Measurements from ENCODE around the gene LRIT2. TPM values are rescaled to one million over a fixed set of nuclear protein-coding genes. Genes with fewer than 3 reads are reported as not detected.

Gene LRIT2
- total RNA-seq, 1 donor, result not detected

DNA sequence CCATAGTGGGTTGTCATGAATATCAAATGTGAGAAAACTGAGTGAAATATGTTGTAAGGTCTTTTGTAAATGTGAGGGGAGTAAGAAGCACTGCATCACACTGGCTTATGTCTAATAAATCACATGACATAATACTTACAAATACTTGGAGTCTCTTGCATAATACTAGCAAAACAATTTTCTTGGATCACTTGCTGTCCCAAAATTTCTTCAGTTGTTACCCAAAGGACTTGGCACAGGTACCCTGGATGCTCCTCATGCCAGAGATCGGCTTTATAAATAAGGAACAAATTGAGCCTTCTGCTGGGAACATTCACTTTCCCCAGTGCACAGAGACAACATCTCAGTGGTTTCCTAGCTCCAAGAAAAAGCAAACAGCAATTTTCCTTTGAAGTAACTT, 5.0 kb upstream of the LRIT2 start:
- Histone ChIP-seq H3K4me3 (ENCODE audit: insufficient read depth, low read length) (no peak overlapping the region), H3K9me3 (ENCODE audit: low read depth, low read length) (no peaks in the 10 kb centered on the region), H4K20me1 (ENCODE audit: insufficient read depth, low read length) (no peaks in the 10 kb centered on the region), H3K4me2 (ENCODE audit: insufficient read depth, low read length) (no peak overlapping the region), H3K79me2 (ENCODE audit: insufficient read depth, low read length) (no peaks in the 10 kb centered on the region), H3K36me3 (ENCODE audit: insufficient read depth, low read length) (no peaks in the 10 kb centered on the region), H3K4me1 (ENCODE audit: insufficient read depth, low read length) (no peaks in the 10 kb centered on the region), H2AFZ (ENCODE audit: low read length) (no peak overlapping the region), H3K27ac (ENCODE audit: low read depth, low read length) (no peak overlapping the region), H3K27me3 (ENCODE audit: insufficient read depth, low read length) (no peaks in the 10 kb centered on the region)
- DNase-seq (ENCODE audit: insufficient read length, low spot score, missing footprints), result peak; percentile 66
- TF ChIP-seq, protein P1, sequence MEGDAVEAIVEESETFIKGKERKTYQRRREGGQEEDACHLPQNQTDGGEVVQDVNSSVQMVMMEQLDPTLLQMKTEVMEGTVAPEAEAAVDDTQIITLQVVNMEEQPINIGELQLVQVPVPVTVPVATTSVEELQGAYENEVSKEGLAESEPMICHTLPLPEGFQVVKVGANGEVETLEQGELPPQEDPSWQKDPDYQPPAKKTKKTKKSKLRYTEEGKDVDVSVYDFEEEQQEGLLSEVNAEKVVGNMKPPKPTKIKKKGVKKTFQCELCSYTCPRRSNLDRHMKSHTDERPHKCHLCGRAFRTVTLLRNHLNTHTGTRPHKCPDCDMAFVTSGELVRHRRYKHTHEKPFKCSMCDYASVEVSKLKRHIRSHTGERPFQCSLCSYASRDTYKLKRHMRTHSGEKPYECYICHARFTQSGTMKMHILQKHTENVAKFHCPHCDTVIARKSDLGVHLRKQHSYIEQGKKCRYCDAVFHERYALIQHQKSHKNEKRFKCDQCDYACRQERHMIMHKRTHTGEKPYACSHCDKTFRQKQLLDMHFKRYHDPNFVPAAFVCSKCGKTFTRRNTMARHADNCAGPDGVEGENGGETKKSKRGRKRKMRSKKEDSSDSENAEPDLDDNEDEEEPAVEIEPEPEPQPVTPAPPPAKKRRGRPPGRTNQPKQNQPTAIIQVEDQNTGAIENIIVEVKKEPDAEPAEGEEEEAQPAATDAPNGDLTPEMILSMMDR (IDR thresholded peaks at IDR 0.05; ENCODE audit: extremely low read depth, low read depth, low read length), result no peak

DNA sequence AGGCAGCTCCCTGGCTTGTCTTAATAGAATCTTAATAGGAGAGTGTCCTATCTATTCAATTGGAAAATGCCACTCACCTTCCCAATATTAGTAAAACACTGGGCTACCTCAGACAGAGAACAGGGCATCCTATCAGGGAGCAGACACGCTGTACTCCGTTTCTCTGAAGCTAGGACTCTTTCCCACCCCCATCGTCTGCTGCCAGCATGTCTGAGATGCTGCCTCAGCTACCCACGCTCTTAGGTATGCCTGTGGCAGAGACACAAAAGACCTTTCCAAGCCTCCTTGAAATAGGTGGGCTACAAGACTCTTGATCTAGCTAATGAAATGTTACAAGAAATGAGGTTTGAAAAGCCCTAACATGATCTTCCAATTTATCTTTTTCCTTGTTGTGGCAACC, 2.5 kb upstream of the LRIT2 start:
- Histone ChIP-seq H3K79me2 (ENCODE audit: insufficient read depth, low read length) (no peaks in the 10 kb centered on the region), H3K9me3 (ENCODE audit: low read depth, low read length) (no peaks in the 10 kb centered on the region), H3K27me3 (ENCODE audit: insufficient read depth, low read length) (no peaks in the 10 kb centered on the region), H2AFZ (ENCODE audit: low read length) (no peak overlapping the region), H3K4me2 (ENCODE audit: insufficient read depth, low read length) (no peak overlapping the region), H3K4me1 (ENCODE audit: insufficient read depth, low read length) (no peaks in the 10 kb centered on the region), H4K20me1 (ENCODE audit: insufficient read depth, low read length) (no peaks in the 10 kb centered on the region), H3K27ac (ENCODE audit: low read depth, low read length) (no peak overlapping the region), H3K4me3 (ENCODE audit: insufficient read depth, low read length) (no peak overlapping the region), H3K36me3 (ENCODE audit: insufficient read depth, low read length) (no peaks in the 10 kb centered on the region)
- TF ChIP-seq, protein P1 (IDR thresholded peaks at IDR 0.05; ENCODE audit: extremely low read depth, low read depth, low read length), result no peak
- no peak for DNase-seq (ENCODE audit: insufficient read length, low spot score, missing footprints)

DNA sequence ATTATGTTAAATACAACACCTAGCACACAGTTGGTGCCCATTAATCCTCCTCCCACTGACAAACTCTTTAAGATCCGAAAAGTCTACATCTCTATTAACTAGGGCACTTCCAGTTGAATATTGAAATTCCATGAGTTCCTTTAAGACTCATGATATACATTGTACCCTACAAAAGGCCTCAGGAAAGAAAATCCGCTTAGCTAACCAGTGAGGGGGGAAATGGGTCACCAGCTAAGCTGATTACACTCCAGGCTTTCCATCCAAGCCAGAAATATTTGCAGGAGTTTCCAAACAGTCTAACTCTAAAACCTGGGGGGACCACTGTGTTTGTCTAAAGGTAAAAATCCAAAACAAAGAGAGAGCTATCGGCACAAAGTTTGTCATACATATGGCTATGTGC, 1.3 kb upstream of the LRIT2 start:
- TF ChIP-seq, protein P1 (IDR thresholded peaks at IDR 0.05; ENCODE audit: extremely low read depth, low read depth, low read length), result no peak
- Histone ChIP-seq H4K20me1 (ENCODE audit: insufficient read depth, low read length) (no peaks in the 10 kb centered on the region), H3K36me3 (ENCODE audit: insufficient read depth, low read length) (no peaks in the 10 kb centered on the region), H3K27me3 (ENCODE audit: insufficient read depth, low read length) (no peaks in the 10 kb centered on the region), H2AFZ (ENCODE audit: low read length) (no peak overlapping the region), H3K4me1 (ENCODE audit: insufficient read depth, low read length) (no peaks in the 10 kb centered on the region), H3K4me2 (ENCODE audit: insufficient read depth, low read length) (no peak overlapping the region), H3K27ac (ENCODE audit: low read depth, low read length) (no peak overlapping the region), H3K4me3 (ENCODE audit: insufficient read depth, low read length) (no peak overlapping the region), H3K79me2 (ENCODE audit: insufficient read depth, low read length) (no peaks in the 10 kb centered on the region), H3K9me3 (ENCODE audit: low read depth, low read length) (no peaks in the 10 kb centered on the region)
- no peak for DNase-seq (ENCODE audit: insufficient read length, low spot score, missing footprints)

DNA sequence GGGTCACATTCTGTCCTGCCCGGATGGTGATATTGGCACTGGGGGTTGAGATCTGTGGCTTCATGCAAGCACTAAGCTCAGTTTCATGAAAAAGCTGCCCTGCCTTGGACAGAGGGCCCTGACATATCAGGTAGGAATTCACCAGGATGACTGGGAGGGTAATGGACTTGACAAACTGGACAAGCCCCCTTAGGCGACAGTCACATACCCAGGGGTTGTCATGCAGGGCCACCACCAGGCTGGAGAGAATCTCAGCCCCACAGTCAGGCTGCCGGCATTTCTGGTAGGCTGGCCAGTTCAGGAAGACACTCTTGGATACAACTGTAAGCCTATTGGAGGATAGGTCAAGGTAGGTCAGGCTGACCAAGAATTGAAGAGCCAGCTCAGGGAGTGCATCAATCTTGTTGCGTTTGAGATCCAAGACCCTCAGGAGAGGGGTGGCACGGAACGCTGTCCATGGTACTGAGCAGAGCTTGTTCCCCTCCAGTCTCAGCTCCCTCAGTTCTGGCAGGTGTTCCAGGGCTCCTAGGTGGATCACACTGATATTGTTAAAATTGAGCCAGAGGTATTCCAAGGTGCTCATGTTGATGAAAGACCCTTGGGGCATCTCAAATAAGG, 824 bp downstream of the LRIT2 start:
- TF ChIP-seq, protein P1 (IDR thresholded peaks at IDR 0.05; ENCODE audit: extremely low read depth, low read depth, low read length), result no peak
- no peaks in the 10 kb centered on the region for H3K27me3 ChIP-seq (ENCODE audit: insufficient read depth, low read length)

More for the DNA sequence above, 824 bp downstream of the LRIT2 start:
- Histone ChIP-seq H3K4me1 (ENCODE audit: insufficient read depth, low read length) (no peaks in the 10 kb centered on the region), H3K4me2 (ENCODE audit: insufficient read depth, low read length) (no peak overlapping the region), H4K20me1 (ENCODE audit: insufficient read depth, low read length) (no peaks in the 10 kb centered on the region), H3K79me2 (ENCODE audit: insufficient read depth, low read length) (no peaks in the 10 kb centered on the region), H3K27ac (ENCODE audit: low read depth, low read length) (no peak overlapping the region), H3K9me3 (ENCODE audit: low read depth, low read length) (no peaks in the 10 kb centered on the region), H3K4me3 (ENCODE audit: insufficient read depth, low read length) (no peak overlapping the region), H3K36me3 (ENCODE audit: insufficient read depth, low read length) (no peaks in the 10 kb centered on the region), H2AFZ (ENCODE audit: low read length) (no peak overlapping the region)
- no peak for DNase-seq (ENCODE audit: insufficient read length, low spot score, missing footprints)

Measured in osteoblast (primary cell).